ENCODE data around the gene KIRREL3.

DNA sequence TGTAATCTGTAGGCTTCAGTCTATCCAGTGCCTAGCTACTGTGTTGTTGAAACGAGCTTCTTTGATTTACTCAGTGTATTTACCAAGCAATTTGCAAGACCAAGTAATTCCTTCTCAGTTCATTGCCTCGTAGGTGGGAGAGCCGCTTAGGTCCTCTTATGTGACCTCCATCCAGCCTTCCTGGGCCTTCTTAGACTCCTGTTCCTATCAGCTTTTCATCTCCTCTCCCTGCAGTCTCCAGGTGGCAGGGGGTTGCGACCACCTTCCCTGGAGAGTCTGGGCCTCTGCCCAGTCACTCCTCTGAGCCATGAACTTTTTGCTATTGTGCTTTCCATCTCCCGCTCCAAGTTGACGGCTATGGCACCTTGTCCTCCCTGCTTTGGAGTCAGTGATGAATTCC is 251.8 kb downstream of the KIRREL3 start:
- TF ChIP-seq POLR2A (IDR thresholded peaks at IDR 0.05; ENCODE audit: low read depth, low read length) (no peak), RFX5 (IDR thresholded peaks at IDR 0.05; ENCODE audit: low read depth, low read length) (no peak), RAD21 (IDR thresholded peaks at IDR 0.05; ENCODE audit: low read length) (no peak), NFE2L2 (IDR thresholded peaks at IDR 0.05; ENCODE audit: low read depth, low read length) (no peak), CEBPB (IDR thresholded peaks at IDR 0.05; ENCODE audit: low read depth, low read length) (no peak), RCOR1 (IDR thresholded peaks at IDR 0.05; ENCODE audit: insufficient replicate concordance, low read length) (no peak), SMC3 (IDR thresholded peaks at IDR 0.05; ENCODE audit: low read depth, low read length) (no peak), CHD1 (IDR thresholded peaks at IDR 0.05; ENCODE audit: low read depth, low read length) (no peak), MAFK (IDR thresholded peaks at IDR 0.05; ENCODE audit: low read depth, low read length) (no peak), MXI1 (IDR thresholded peaks at IDR 0.05; ENCODE audit: borderline replicate concordance, low read depth, low read length) (no peak)
- TF ChIP-seq, protein P1, sequence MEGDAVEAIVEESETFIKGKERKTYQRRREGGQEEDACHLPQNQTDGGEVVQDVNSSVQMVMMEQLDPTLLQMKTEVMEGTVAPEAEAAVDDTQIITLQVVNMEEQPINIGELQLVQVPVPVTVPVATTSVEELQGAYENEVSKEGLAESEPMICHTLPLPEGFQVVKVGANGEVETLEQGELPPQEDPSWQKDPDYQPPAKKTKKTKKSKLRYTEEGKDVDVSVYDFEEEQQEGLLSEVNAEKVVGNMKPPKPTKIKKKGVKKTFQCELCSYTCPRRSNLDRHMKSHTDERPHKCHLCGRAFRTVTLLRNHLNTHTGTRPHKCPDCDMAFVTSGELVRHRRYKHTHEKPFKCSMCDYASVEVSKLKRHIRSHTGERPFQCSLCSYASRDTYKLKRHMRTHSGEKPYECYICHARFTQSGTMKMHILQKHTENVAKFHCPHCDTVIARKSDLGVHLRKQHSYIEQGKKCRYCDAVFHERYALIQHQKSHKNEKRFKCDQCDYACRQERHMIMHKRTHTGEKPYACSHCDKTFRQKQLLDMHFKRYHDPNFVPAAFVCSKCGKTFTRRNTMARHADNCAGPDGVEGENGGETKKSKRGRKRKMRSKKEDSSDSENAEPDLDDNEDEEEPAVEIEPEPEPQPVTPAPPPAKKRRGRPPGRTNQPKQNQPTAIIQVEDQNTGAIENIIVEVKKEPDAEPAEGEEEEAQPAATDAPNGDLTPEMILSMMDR (conservative IDR thresholded peaks at IDR 0.05; ENCODE audit: low read depth, low read length) = no peak
- TF ChIP-seq, protein P2, sequence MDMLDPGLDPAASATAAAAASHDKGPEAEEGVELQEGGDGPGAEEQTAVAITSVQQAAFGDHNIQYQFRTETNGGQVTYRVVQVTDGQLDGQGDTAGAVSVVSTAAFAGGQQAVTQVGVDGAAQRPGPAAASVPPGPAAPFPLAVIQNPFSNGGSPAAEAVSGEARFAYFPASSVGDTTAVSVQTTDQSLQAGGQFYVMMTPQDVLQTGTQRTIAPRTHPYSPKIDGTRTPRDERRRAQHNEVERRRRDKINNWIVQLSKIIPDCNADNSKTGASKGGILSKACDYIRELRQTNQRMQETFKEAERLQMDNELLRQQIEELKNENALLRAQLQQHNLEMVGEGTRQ (IDR thresholded peaks at IDR 0.05; ENCODE audit: low read depth, low read length) = no peak

All from IMR-90 (cell line).